NCI-H460 (cell line): ENCODE data around the gene WNT5A. TPM values are rescaled to one million over a fixed set of nuclear protein-coding genes. Genes with fewer than 3 reads are reported as not detected.

ENCODE experiments used
- DNase-seq: peaks from one replicate; pipeline ENCODE4 v3.0.0-alpha.2; 2016; ENCODE audit warnings: low read depth; ENCODE audit errors: extremely low read depth
- polyA plus RNA-seq: library from polyadenylated mRNA; depleted of rRNA; stranded (reverse); fragments of >200 nt; gene quantifications from 2 replicates; pipeline ENCODE4 v1.2.3, GENCODE V29; 2014; cell fraction: nucleus; rRNA removed
- total RNA-seq: library from RNA; depleted of rRNA; stranded (reverse); fragments of >200 nt; shearing (Covaris generic); gene quantifications from 2 replicates; pipeline ENCODE4 v1.2.3, GENCODE V29; 2014; rRNA removed

WNT5A gene
- 12.0 and 12.7 TPM in 2 replicates for total RNA-seq
- 12.4 and 16.4 TPM in 2 replicates for polyA plus RNA-seq

GRCh38 chr3:55486857-55487380, at the start of gene WNT5A:
Gene WNT5A (minus strand): TSS chr3:55487306. CDS start chr3:55486985, 321 bp downstream.
- peak; percentile 13 for DNase-seq

DNA sequence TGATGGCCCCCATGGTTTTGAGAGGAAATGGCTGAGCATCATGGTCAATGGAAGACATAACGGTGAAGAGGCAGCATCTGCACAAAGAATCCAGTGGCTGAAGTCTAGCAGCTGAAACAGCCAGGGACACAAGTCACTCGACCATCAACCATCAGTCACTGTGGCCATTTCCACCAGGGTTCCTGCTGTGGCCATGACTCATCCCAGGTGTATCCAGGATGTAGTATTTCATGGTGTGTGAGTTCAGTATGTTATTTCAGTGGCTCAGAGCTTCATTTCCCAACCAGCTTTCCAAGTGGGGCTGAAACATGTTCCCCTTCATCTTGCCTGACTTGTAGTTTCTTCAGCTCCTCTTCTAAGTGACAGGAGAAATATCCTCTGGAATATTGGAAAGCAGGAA, 47.8 kb upstream of the WNT5A start:
- no peak for DNase-seq

- DNase-seq, result no peak
Measured at GRCh38 chr3:55532806-55533205, 45.7 kb upstream of the WNT5A start.

DNA sequence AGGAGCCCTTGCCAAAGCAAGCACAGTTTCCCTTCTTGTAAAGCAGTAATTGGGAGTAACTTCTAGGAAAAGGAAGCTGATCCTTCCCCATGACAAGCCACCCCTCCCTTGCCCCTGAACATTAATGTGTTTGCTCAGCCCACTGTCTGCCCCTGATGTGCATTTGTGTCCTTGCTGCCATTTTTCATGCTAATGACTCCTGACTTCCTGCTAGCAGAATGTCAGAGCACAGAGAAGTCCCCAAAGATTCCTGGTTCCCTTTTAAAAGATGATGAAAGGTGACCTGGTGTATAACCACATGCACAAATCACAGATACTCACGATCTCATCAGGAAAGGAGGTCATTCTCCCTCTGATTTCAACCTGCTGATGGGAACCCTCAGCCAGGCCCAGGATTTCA, 44.2 kb upstream of the WNT5A start:
- no peak for DNase-seq

- DNase-seq, result no peak
Measured at GRCh38 chr3:55527361-55527760, 40.3 kb upstream of the WNT5A start.

GRCh38 chr3:55526332-55527030, 39.4 kb upstream of the WNT5A start:
- DNase-seq, result no peak

DNA sequence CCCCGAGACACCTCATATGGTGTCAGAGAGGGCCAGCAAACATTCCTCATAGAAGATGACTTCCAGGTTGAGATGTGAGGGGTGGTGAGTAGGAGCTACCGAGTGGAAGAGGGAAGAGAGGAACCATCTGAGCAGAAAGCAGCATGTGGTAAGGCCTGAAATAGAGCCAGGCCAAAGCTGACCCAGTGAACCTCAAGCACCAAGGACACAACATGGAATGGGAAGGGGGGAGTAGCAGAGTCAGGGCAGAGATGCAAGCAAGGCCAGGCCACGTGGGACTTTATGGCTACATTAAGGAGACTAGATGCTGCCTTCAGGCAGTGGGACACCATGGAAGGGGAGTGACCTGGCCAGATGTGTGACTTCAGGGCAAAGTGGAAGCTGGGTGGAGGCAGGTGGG, 38.3 kb upstream of the WNT5A start:
- no peak for DNase-seq

DNA sequence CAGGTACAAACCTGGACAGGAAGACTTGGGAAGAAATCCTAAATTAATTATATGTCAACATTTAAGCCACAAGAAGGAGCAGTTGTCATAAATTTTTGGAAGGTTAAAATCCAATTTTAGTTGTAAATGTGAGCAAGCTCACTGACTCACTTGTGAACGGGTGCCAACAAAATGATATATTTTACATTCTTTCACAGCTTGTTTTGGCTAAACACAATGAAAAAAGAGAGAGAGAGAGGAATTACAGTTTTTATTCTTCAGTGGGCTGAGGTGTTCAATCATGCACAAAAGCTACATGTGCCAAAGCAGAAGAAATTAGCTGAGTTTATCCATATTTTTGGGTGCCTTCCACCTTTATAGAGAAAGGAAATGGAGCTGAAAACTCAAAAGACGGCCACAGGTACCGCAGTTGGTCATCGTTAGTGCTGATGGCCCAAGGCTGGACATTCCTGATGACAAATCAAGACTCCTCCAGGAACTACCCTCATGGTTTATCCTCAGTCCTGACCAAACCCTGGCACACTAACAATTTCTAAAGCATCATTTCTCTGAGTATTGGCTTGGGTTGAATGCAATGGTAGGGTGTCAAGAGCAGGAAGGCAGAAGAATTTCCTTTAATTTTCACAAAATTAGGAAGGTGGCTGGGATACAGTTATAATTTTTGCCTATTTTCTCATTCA, 37.6 kb upstream of the WNT5A start:
- no peak for DNase-seq

DNA sequence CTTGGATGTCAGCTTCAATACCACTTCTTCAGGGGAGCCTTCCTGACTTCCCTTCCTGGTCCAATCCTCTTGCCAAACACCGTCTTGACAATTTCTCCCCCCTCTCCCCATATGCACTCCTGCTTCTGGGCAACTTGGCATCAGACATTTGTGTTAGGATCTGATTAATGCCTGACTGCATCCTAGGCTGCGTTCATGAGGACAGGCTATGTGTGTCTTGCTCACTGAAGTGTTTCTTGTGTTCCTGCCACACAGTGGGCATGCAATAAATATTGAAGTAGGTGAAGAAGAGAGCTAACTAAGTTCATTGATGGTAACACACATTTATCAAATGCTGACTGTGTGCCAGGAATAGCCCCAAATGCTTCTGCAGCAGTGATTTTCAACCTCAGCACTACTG, 36.4 kb upstream of the WNT5A start:
- no peak for DNase-seq

GRCh38 chr3:55521738-55522421, 34.8 kb upstream of the WNT5A start:
- DNase-seq, result no peak

DNA sequence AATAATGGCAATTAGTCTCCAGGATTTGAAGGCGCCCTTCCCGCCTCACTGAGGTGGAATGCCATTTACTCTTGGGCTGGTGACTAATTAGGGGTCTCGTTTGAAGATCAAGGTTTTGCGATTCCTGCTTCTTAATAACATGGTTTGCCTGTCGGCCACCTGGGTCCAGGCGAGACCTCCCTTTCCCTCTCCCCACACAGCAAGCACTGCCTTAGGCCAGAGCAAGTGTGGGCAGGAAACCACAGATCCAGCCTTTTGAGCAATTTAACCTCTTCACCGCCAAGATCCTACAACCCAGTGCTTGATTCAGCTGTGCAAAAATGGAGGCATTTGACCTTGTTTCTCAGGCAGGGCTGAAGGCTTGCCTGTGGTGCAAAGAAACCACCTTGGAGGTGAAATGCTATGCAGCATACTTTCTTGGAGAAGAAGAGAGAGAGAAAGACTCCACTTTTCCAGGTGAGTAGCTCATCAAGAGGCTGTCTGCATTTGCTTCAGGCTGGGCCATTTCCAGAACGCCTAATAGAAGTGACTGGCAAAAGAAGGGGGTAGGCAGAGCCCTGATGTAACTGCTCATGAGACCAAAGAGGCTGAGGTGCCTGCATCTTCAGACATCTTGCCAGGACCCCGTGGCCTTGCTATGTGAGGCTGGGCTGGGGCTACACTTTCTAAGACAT, 34.1 kb upstream of the WNT5A start:
- DNase-seq, result no peak

- DNase-seq, result peak; percentile 40
Measured at GRCh38 chr3:55519019-55519418, 31.9 kb upstream of the WNT5A start.

- no peak for DNase-seq
Measured at GRCh38 chr3:55518451-55518850, 31.3 kb upstream of the WNT5A start.

DNA sequence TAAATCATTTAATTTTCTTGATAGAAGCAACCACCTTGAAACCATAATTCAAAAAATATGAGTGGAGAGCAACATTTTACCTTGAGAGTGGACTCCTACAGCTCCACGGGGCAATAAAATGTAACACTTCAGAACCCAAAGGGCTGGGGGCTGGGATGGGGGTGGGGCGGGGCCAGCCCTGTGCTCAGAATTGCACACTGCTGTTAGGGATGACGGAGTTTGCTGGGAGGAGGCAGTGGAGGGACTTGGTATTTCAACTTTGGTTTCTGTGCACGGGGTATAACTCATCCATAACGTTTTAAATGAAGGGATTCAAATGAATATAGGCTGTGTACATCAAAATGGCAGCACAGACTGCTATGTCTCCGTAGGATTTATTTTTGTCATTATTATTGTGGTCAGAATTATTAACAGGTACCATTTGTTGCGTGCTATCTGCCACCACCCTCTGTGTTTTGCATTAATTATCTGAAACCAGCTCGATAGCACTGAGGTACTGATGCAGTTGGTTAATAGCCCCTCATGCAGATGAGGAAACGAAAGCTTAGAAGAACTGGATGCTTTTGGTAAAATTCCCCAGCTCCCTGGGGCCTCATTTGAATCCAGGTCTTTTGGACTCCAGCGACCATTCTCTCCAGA, 29.4 kb upstream of the WNT5A start:
- DNase-seq, result no peak

GRCh38 chr3:55515550-55516246, 28.6 kb upstream of the WNT5A start:
- no peak for DNase-seq

GRCh38 chr3:55514962-55515361, 27.9 kb upstream of the WNT5A start:
- no peak for DNase-seq

DNA sequence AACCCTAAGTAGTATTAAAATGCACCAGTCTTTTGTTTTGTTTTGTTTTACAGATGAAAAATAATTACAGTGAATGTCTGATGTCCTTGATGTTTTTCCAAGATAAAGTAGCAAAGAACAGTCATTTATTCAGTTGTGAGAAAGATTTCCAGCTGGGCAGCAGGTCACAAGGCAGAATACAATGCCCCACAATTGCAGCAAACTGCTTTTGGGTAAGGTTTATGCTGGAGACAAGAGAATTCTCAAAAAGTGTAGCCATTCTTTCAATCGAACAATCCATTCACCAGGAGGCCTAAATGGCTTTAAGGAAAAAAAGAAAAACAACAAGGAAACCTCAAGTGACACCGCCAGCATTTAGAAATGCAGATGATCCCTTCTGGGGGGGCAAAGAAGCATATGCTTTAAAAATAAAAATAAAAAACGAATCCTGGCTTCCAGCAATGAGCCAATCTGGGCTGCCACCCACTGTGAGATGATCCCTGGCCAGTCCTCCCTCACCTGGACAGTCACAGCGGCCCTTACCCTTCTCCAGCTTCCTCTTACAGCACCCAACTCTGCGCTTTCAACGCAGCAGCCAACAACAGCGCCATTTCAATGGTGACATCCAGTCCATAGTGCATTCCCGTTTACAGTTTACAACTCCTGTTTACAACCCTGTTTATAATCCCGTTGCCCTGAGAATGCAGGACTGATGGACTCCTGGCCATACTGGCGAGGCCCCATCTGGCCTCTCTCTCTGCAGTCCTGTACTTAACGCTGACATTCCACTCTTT, 25.7 kb upstream of the WNT5A start:
- no peak for DNase-seq

GRCh38 chr3:55511895-55512570, 24.9 kb upstream of the WNT5A start:
- DNase-seq, result no peak
